Smooth muscle cell (in vitro differentiated cells): Measurements from ENCODE around the gene MTMR2. TPM values are rescaled to one million over a fixed set of nuclear protein-coding genes. Genes with fewer than 3 reads are reported as not detected.

ENCODE experiments used
- DNase-seq: peaks from one replicate; lab custom pipeline; 2025; ENCODE audit not compliant: unreplicated experiment; lab: John Stamatoyannopoulos, UW
- H2AFZ ChIP-seq: fragments of 200-600 bp; sonication (generic); 2 replicates; pipeline ENCODE4 v1.6.0; 2016; ENCODE audit warnings: antibody characterized with exemption, low read depth, mild to moderate bottlenecking
- H3F3A ChIP-seq: fragments of 200-600 bp; sonication (generic); 2 replicates; pipeline ENCODE4 v1.6.0; 2017; ENCODE audit warnings: antibody characterized with exemption, low read depth
- H3K27ac ChIP-seq: fragments of 200-600 bp; sonication (generic); 2 replicates; pipeline ENCODE4 v1.5.1; 2016; ENCODE audit warnings: low read depth, mild to moderate bottlenecking
- H3K27me3 ChIP-seq: fragments of 200-600 bp; sonication (generic); 2 replicates; pipeline ENCODE4 v1.6.1; 2016; ENCODE audit warnings: low read depth, mild to moderate bottlenecking
- H3K36me3 ChIP-seq: fragments of 200-600 bp; sonication (generic); 2 replicates; pipeline ENCODE4 v1.5.1; 2016; ENCODE audit warnings: low read depth
- H3K4me1 ChIP-seq: fragments of 200-600 bp; sonication (generic); 2 replicates; pipeline ENCODE4 v1.5.1; 2016; ENCODE audit warnings: low read depth
- H3K4me2 ChIP-seq: fragments of 200-600 bp; sonication (generic); 2 replicates; pipeline ENCODE4 v1.6.0; 2016; ENCODE audit warnings: mild to moderate bottlenecking
- H3K4me3 ChIP-seq: fragments of 200-600 bp; sonication (generic); 2 replicates; pipeline ENCODE4 v1.5.1; 2016; ENCODE audit warnings: mild to moderate bottlenecking
- H3K79me2 ChIP-seq: fragments of 200-600 bp; sonication (generic); 2 replicates; pipeline ENCODE4 v1.6.0; 2016; ENCODE audit warnings: low read depth, mild to moderate bottlenecking
- H3K9ac ChIP-seq: fragments of 200-600 bp; sonication (generic); 2 replicates; pipeline ENCODE4 v1.6.0; 2016; ENCODE audit warnings: low read depth
- H3K9me3 ChIP-seq: fragments of 200-600 bp; sonication (generic); replicated peaks from 2 replicates; pipeline ENCODE4 v1.5.1; 2016; ENCODE audit warnings: low read depth
- H4K20me1 ChIP-seq: fragments of 200-600 bp; sonication (generic); 2 replicates; pipeline ENCODE4 v1.6.0; 2016; ENCODE audit warnings: low read depth
- WGBS: methylation state at CpG from one replicate; pipeline ENCODE4 v1.1.7; 2016; ENCODE audit warnings: low lambda C conversion rate; 5-methylcytosine and 5-hydroxymethylcytosine counted together
- polyA plus RNA-seq: library from polyadenylated mRNA; unstranded; fragments of >200 nt; fragmentation: Nextera tagmentation; extraction: Ambion mirVana; gene quantifications from 2 replicates; pipeline ENCODE4 v1.2.1, GENCODE V29; 2016
- total RNA-seq: library from RNA; depleted of rRNA; stranded (reverse); fragments of >200 nt; gene quantifications from 2 replicates; pipeline ENCODE4 v1.2.3, GENCODE V29; 2014
- TF ChIP-seq, protein P1 (sequence below): fragments of 200-600 bp; sonication (generic); IDR thresholded peaks from 2 replicates; pipeline ENCODE4 v1.5.1; 2017; ENCODE audit warnings: borderline replicate concordance, mild to moderate bottlenecking, antibody characterized with exemption; ENCODE audit not compliant: insufficient read depth, poor library complexity, severe bottlenecking

The MTMR2 gene
- total and polyA plus RNA-seq, 2 experiments from 2014 or later: 27.2 to 40.0 TPM

DNA sequence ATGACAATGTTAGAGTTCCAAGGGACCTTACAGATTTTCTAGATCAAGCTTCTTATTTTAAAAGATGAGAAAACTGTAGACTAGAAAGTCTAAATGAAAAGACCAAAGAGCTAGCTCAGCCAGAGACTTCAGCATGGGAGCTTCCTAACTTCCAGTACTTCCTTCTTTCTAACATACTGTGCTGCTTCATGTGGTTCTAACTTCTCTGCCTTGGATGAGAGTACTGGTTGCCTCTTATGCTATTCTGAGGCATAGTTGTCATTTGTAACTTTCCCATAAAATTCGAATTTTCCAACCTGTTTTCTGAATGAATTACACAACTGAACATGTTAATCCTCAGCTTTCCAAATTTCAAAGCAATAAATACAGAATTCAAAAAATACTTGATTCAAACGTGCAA is 1.8 kb downstream of the MTMR2 start:
- no peaks in the 10 kb centered on the region for H3K36me3 ChIP-seq
- peaks cover 27% of the 10 kb centered on the region for H3K4me1 ChIP-seq
- no peak overlapping the region for H2AFZ ChIP-seq
- peak overlapping the region; percentile 1 for H3K27ac ChIP-seq
- H3F3A ChIP-seq: no peaks in the 10 kb centered on the region
- H4K20me1 ChIP-seq: peaks cover 26% of the 10 kb centered on the region
- H3K4me2 ChIP-seq: peak overlapping the region; percentile 91
- H3K9me3 ChIP-seq: no peaks in the 10 kb centered on the region
- no peaks in the 10 kb centered on the region for H3K27me3 ChIP-seq
- H3K9ac ChIP-seq: no peak overlapping the region
- H3K4me3 ChIP-seq: peak overlapping the region; percentile 93
- TF ChIP-seq, protein P1, sequence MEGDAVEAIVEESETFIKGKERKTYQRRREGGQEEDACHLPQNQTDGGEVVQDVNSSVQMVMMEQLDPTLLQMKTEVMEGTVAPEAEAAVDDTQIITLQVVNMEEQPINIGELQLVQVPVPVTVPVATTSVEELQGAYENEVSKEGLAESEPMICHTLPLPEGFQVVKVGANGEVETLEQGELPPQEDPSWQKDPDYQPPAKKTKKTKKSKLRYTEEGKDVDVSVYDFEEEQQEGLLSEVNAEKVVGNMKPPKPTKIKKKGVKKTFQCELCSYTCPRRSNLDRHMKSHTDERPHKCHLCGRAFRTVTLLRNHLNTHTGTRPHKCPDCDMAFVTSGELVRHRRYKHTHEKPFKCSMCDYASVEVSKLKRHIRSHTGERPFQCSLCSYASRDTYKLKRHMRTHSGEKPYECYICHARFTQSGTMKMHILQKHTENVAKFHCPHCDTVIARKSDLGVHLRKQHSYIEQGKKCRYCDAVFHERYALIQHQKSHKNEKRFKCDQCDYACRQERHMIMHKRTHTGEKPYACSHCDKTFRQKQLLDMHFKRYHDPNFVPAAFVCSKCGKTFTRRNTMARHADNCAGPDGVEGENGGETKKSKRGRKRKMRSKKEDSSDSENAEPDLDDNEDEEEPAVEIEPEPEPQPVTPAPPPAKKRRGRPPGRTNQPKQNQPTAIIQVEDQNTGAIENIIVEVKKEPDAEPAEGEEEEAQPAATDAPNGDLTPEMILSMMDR: no peak
- DNase-seq: no peak
- 44% methylated on average over 2 of the region's 2 CpGs for WGBS
- H3K79me2 ChIP-seq: peaks cover 63% of the 10 kb centered on the region

DNA sequence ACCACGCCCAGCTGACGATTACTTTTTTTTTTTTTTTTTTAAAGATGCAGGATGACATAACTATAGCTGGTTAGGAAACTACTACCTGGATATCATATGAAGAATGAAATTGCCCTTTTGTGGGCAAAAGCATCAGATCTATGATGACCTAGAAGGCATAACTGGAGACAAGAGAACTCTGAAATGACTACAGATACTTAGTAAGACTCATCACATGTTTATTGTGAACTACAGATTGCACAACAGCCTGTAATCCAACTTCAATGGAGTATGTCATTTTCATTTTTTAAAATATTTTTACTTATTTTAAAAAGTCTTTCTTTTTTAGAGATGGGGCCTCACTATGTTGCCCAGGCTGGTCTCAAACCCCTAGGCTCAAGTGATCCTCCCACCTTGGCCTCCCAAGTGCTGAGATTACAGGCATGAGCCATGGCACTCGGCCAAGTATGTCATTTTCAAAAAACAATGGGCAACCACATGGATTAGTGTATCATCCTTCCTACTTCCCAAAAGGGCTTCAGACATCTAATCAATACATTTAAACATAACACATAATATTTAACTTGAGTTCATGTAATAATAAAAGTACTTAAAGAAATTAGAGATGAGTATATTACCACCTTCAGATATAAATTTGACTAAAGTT is 3.3 kb downstream of the MTMR2 start:
- Histone ChIP-seq H3K27me3 (no peaks in the 10 kb centered on the region), H3F3A (no peaks in the 10 kb centered on the region), H3K9ac (no peak overlapping the region), H4K20me1 (peaks cover 39% of the 10 kb centered on the region), H3K36me3 (no peaks in the 10 kb centered on the region), H3K27ac (no peak overlapping the region), H3K4me3 (no peak overlapping the region), H3K79me2 (peaks cover 78% of the 10 kb centered on the region), H3K4me1 (peaks cover 27% of the 10 kb centered on the region), H3K9me3 (no peaks in the 10 kb centered on the region), H2AFZ (no peak overlapping the region), H3K4me2 (no peak overlapping the region)
- TF ChIP-seq, protein P1: no peak
- DNase-seq: no peak
- 95% methylated on average over 3 of the region's 3 CpGs for WGBS

DNA sequence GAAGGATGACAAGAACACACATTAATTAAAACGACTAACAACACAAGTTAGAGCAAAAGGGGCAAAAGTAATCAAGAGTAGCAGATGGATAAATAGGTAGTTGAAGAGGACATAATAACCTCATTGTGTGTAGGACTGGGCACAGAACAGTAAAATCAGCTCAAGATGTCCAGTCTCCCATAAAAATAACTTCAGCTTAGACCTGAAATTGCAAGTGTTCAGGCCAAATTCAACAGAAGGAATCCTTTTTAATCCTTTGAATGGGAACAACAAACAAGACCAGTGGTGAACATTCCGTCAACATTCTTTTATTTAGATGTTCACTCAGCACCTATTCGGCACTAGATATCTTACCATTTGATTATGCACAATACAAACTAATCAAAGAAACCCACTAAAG is 4.4 kb downstream of the MTMR2 start:
- peaks cover 17% of the 10 kb centered on the region for H3K4me1 ChIP-seq
- 93% methylated on average over 3 of the region's 3 CpGs for WGBS
- no peaks in the 10 kb centered on the region for H3F3A ChIP-seq
- H3K9ac ChIP-seq: no peak overlapping the region
- H3K4me2 ChIP-seq: no peak overlapping the region
- no peak overlapping the region for H2AFZ ChIP-seq
- no peak for DNase-seq
- H3K27me3 ChIP-seq: no peaks in the 10 kb centered on the region
- H3K4me3 ChIP-seq: no peak overlapping the region
- H3K27ac ChIP-seq: no peak overlapping the region
- H4K20me1 ChIP-seq: peaks cover 48% of the 10 kb centered on the region
- no peaks in the 10 kb centered on the region for H3K36me3 ChIP-seq
- TF ChIP-seq, protein P1: no peak
- peaks cover 89% of the 10 kb centered on the region for H3K79me2 ChIP-seq
- H3K9me3 ChIP-seq: no peaks in the 10 kb centered on the region

DNA sequence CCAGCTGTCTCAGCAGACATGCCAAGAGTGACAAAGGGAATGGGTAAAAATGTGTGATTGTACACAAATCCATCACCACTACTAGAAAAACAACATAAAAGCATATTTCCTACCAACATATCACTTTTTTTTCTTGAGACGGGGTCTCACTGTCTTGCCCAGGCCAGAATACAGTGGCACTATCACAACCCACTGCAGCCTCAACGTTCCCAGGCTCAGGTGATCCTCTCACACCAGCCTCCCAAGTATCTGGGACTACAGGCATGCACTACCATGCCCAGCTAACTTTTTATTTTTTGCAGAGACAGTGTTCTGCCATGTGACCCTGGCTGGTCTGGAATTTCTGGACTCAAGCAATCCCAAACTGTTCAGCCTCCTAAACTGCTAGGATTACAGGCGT is 5.2 kb downstream of the MTMR2 start:
- no peaks in the 10 kb centered on the region for H3K27me3 ChIP-seq
- H3K4me3 ChIP-seq: no peak overlapping the region
- H3F3A ChIP-seq: no peaks in the 10 kb centered on the region
- H2AFZ ChIP-seq: no peak overlapping the region
- H3K4me1 ChIP-seq: peaks cover 16% of the 10 kb centered on the region
- no peak overlapping the region for H3K9ac ChIP-seq
- 96% methylated on average over 3 of the region's 3 CpGs for WGBS
- no peak for DNase-seq
- H4K20me1 ChIP-seq: peaks cover 54% of the 10 kb centered on the region
- no peaks in the 10 kb centered on the region for H3K9me3 ChIP-seq
- no peak overlapping the region for H3K4me2 ChIP-seq
- TF ChIP-seq, protein P1: no peak
- H3K27ac ChIP-seq: no peak overlapping the region
- peaks cover 93% of the 10 kb centered on the region for H3K79me2 ChIP-seq
- H3K36me3 ChIP-seq: no peaks in the 10 kb centered on the region
